Dedifferentiated amniotic fluid mesenchymal stem cell (primary cell): ENCODE measurements around the gene TBC1D7.

Experiments used
- DNase-seq: peaks from one replicate; pipeline ENCODE4 v3.0.0-alpha.2; 2016; ENCODE audit errors: extremely low spot score

TBC1D7 gene

DNA sequence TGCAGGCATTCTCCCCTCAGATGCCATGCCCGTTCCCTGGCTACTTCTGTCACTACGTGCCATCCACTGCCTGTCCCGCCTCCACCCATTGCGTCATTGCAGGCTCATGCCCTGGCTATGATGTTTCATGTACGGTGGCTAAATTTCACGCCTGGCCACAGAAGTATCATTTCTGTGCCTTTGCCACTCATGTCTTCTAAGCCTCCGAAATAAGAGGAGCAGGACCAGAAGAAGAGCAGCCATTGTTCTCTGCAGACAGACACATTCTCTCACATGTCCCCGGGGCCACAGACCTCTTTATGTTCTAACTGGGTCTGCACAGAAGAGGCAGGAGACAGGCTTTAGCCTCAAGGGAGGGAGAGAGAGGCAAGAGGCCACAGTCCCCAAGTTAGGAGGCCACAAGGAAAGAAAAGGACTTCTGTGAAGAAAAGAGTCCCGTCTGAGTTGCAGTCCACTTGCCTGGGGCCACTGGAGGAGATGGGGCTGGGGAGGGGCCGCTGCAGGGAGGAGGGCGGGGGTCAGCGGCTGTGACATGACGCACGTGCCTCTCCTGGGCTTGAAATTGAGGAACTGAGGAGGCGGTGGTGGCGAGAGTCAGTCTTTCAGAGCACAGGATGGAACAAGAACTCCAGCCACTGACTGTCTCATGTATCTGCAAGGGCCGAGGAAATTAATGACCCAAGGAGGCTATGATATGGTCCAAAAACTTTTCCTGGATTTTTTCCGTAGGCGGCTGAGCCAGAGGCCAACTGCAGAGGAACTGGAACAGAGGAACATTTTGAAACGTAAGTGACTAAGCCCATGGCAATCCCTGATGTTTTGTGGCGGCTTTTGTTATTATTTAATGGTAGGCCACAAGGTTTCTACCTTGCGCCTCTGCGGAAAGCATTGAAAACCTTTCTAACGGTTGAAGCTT, 55.9 kb downstream of the TBC1D7 start:
- DNase-seq, result no peak

DNA sequence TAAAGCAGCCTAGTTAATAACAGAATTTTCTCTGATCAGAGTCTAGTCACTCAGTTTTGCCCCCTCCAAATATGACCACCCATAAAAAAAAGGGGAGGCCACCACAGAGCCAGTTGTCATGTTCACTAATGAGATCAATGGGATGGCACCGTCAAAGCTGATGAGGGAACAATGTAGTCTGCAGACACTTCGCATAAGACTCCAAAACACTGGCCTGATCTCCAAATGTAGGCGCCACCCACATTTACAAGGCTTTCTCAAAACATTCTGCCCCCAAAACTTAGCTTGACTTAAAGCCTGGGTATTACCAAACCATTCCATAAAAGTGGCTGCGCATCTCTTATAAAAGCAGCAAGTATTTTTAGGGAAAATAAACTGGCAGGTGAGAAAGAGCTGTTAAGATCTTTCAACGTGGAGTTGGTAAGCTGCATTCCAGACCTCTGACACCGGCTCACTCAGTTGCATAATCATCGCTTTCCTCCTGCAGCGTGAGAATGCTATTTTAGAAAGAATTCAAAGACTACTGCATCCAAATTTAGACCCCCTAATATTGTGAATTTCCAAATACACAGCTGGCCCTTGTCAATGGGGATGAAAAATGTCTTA, 59.3 kb downstream of the TBC1D7 start:
- no peak for DNase-seq

DNA sequence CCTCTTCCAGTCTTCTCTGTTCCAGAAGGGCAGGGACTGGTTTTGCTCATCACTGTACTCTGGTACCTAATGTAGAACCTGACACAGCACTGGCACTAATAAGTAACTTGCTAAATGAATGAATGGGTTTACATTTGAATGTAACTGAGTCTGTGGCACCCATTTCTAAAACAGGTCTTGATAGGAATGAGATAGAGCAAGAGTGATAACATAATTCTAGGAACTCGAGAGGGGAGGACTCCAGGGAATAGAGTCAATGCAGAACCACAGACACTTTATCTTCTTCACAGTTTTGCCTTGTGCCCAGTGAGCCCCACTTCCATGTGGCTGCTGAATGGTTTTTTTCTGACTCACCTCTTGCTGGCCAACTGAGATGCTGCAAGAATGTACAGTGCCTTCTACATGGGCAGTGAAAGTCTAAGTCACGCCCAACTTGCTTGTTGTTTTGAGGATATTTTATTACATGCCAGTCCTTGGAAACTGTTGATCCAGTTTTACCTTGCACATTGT, 61.1 kb downstream of the TBC1D7 start:
- no peak for DNase-seq

GRCh38 chr6:13263669-13264068, 64.7 kb downstream of the TBC1D7 start:
- DNase-seq, result no peak

- no peak for DNase-seq
These were observed 65.8 kb downstream of the TBC1D7 start for GRCh38 chr6:13262302-13263230.

DNA sequence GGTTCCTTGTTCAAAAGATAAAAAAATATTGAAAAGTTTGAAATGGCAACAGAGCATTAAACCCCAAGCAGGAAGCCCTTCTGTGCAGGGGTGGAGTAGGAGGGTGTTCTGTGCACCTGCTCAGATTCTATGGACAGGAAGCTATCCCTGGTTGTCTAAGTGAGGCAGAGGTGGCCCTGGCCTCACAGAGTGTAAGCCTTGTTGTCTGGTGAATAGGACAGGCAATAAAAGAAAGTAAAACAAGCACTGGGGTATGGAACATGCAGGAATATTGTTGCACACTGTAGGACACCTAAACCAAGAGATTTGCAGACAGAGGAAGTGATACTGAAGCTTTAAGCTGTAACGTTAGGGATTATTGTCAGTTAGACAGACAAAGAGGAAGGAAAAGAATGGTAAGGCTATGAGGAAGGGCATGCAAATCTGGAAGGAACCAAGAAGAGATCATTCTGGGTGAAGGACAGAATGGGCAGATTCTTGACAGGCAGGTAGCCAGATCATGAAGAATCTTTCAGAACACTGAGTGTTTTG, 66.8 kb downstream of the TBC1D7 start:
- DNase-seq, result no peak

DNA sequence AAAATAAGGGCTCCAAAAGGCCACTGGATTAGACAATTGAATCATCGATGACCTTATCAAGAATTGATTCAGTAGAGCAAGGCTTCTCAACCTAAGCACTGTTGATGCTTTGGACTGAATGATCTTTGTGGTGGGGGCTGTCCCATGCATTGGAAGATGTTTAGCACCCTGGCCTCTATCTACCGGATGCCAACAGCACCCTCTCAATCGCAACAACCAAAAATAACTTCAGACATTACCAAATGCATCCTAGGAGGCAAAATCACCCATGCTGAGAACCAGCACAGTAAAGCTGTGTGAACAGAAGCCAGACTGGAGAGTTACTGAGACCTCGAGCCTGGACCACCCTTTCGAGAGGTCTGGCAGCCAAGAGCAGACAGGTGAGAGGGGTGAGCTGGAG, 67.5 kb downstream of the TBC1D7 start:
- DNase-seq, result no peak

DNA sequence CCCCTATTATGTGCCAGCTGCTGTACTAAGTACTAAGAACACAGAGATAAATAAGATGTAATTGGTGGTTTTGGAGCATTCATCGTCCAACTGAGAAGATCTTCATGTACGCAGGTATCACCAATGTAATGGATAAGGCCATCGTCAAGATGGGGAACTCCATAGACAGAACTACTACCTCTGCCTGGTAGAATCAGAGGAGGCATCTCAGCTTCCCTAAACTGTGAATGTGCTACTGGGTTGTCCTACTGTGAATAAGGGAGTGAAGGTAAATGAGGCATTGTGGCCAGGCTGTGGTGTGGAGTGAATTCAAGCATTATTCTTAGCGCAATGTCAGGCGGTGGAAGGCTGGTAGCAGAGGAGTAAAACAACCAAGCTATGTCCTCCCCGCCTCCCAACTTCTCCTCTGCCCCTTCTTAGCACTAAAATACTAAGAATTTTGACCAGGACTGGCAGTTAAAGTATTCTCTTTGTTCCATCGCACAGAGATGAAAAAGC, 68.2 kb downstream of the TBC1D7 start:
- DNase-seq, result no peak

DNA sequence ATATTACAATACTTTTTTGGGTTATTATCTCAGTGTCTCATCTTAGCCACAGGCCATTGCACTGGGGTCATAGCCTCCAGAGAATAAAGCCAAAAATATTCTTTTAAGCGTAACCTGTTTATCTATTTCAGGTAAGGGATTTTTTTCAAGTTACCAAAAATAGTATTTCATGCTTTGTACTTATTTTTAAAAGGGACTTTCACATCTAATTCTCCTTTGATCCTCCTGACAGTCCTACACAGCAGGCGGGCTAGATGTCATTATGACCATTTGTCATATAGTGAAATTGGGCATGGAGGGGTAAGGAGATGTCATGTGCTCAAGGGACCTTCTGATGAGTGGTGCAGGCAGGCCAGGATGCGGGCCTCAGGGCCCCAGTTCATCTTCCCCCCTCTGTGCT, 68.9 kb downstream of the TBC1D7 start:
- no peak for DNase-seq

- DNase-seq, result no peak
These were observed 71.9 kb downstream of the TBC1D7 start for GRCh38 chr6:13256266-13257001.
